ENCODE data around the gene TRMO. TPM values are rescaled to one million over a fixed set of nuclear protein-coding genes. Genes with fewer than 3 reads are reported as not detected.

Gene TRMO
- total and polyA plus RNA-seq, 7 donors, result 6.7 to 13.9 (median 9.2) TPM

- peaks cover 13 to 61% of the 10 kb centered on the region in 2 donors for H3K36me3 ChIP-seq (ENCODE audit: insufficient read depth in 1 of 2, low read depth in 1 of 2)
- H3K4me1 ChIP-seq, result peaks cover 9% of the 10 kb centered on the region
- WGBS, 3 donors, result 71 to 87% (median 78%) methylated on average over 3 of the region's 3 CpGs
- no peak overlapping the region for H3K4me3 ChIP-seq
- TF ChIP-seq CTCF (IDR thresholded peaks at IDR 0.05), result no peak
- intact Hi-C loops (cut with DNase I), result loop anchor here in 1 of 2 donors (10.0 kb wide), 1 partner anchor 442 kb away; no protein-coding TSS in a partner anchor
- H3K27ac ChIP-seq, result no peak overlapping the region
- H3K27me3 ChIP-seq (ENCODE audit: insufficient read depth in 3 of 3, low read length in 2 of 3), result no peaks in the 10 kb centered on the region
- ATAC-seq, result no peak
- no peak for DNase-seq
- H3K9me3 ChIP-seq, result no peaks in the 10 kb centered on the region
Observed at GRCh38 chr9:97907046-97907445, 15.3 kb downstream of the TRMO start.

GRCh38 chr9:97906236-97906831, 16.0 kb downstream of the TRMO start:
- DNase-seq, result peak; percentile 44 to 58
- peak; percentile 40 to 65 (median 52) for ATAC-seq
- no peak for TF ChIP-seq CTCF (IDR thresholded peaks at IDR 0.05)
- H3K27ac ChIP-seq, result no peak overlapping the region
- intact Hi-C loops (cut with DNase I), result loop anchor here in 1 of 2 donors (10.0 kb wide), 1 partner anchor 442 kb away; no protein-coding TSS in a partner anchor
- H3K4me1 ChIP-seq, result peaks cover 9% of the 10 kb centered on the region
- H3K27me3 ChIP-seq (ENCODE audit: insufficient read depth in 3 of 3, low read length in 2 of 3), result no peaks in the 10 kb centered on the region
- no peak overlapping the region for H3K4me3 ChIP-seq
- peaks cover 8 to 54% of the 10 kb centered on the region in 2 donors for H3K36me3 ChIP-seq (ENCODE audit: insufficient read depth in 1 of 2, low read depth in 1 of 2)
- WGBS, 3 donors, result 73 to 78% (median 78%) methylated on average over 12 of the region's 12 CpGs
- H3K9me3 ChIP-seq, result no peaks in the 10 kb centered on the region

GRCh38 chr9:97905228-97905627, 17.1 kb downstream of the TRMO start:
- DNase-seq, result no peak
- no peak for ATAC-seq
- no peak overlapping the region for H3K4me3 ChIP-seq
- TF ChIP-seq CTCF (IDR thresholded peaks at IDR 0.05), result no peak
- no peak overlapping the region for H3K27ac ChIP-seq
- 92 to 96% (median 96%) methylated on average over 2 of the region's 2 CpGs for WGBS, 3 donors
- no peaks in the 10 kb centered on the region for H3K27me3 ChIP-seq (ENCODE audit: insufficient read depth in 3 of 3, low read length in 2 of 3)
- intact Hi-C loops (cut with DNase I), result loop anchor here (2.0 to 10.0 kb wide), 2 partner anchors 194 to 440 kb away; no protein-coding TSS in a partner anchor
- peaks cover 9% of the 10 kb centered on the region for H3K4me1 ChIP-seq
- peaks cover 6 to 44% of the 10 kb centered on the region in 2 donors for H3K36me3 ChIP-seq (ENCODE audit: insufficient read depth in 1 of 2, low read depth in 1 of 2)
- H3K9me3 ChIP-seq, result no peaks in the 10 kb centered on the region

GRCh38 chr9:97904725-97905124, 17.6 kb downstream of the TRMO start:
- Histone ChIP-seq H3K9me3 (no peaks in the 10 kb centered on the region), H3K27ac (no peak overlapping the region), H3K27me3 (ENCODE audit: insufficient read depth in 3 of 3, low read length in 2 of 3) (no peaks in the 10 kb centered on the region), H3K4me3 (no peak overlapping the region), H3K4me1 (peaks cover 9% of the 10 kb centered on the region), H3K36me3 (ENCODE audit: insufficient read depth in 1 of 2, low read depth in 1 of 2) (peaks cover under 1 to 41% of the 10 kb centered on the region in 2 donors)
- intact Hi-C loops (cut with DNase I), result loop anchor here (2.0 to 10.0 kb wide), 2 partner anchors 194 to 440 kb away; no protein-coding TSS in a partner anchor
- ATAC-seq, result no peak
- DNase-seq, result no peak
- WGBS, 3 donors, result 95 to 97% (median 96%) methylated on average over 9 of the region's 9 CpGs
- no peak for TF ChIP-seq CTCF (IDR thresholded peaks at IDR 0.05)

All from psoas muscle (tissue), 8 donors.